ENCODE measurements around the gene PCDHB14.
"Not testable (repeated sequence)": the region's sequence is repeated elsewhere in the genome, so short reads cannot be mapped to it uniquely, and the experiment has no call there.

The PCDHB14 gene

DNA sequence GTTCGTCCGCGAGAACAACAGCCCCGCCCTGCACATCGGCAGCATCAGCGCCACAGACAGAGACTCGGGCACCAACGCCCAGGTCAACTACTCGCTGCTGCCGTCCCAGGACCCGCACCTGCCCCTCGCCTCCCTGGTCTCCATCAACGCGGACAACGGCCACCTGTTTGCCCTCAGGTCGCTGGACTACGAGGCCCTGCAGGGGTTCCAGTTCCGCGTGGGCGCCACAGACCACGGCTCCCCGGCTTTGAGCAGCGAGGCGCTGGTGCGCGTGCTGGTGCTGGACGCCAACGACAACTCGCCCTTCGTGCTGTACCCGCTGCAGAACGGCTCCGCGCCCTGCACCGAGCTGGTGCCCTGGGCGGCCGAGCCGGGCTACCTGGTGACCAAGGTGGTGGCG, 12.9 kb upstream of the PCDHB14 start:
- not testable (repeated sequence) for DNase-seq (ENCODE audit: low read depth)

DNA sequence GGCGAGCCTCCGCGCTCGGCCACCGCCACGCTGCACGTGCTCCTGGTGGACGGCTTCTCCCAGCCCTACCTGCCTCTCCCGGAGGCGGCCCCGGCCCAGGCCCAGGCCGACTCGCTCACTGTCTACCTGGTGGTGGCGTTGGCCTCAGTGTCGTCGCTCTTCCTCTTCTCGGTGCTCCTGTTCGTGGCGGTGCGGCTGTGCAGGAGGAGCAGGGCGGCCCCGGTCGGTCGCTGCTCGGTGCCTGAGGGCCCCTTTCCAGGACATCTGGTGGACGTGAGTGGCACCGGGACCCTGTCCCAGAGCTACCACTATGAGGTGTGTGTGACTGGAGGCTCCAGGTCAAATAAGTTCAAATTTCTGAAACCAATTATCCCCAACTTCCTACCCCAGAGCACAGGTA, 12.3 kb upstream of the PCDHB14 start:
- DNase-seq (ENCODE audit: low read depth): not testable (repeated sequence)

DNA sequence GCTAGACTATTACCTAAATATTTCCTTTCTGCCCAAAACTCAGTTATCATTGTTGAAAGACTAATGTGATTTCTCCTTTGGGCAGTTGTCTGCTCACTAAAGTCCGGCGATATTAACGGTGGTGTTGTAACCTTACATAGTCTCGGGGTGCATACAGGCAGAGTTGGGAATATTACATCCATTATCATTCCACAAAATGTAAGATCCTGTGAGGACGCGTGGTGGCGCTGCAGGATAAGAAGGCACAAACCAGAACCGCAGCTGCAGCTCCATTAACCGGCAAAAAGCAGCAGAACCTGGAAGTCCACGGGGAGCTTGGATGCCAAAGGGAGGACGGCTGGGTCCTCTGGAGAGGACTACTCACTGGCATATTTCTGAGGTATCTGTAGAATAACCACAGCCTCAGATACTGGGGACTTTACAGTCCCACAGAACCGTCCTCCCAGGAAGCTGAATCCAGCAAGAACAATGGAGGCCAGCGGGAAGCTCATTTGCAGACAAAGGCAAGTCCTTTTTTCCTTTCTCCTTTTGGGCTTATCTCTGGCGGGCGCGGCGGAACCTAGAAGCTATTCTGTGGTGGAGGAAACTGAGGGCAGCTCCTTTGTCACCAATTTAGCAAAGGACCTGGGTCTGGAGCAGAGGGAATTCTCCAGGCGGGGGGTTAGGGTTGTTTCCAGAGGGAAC, 9.3 kb upstream of the PCDHB14 start, which contains the start of gene PCDHB13:
Gene PCDHB13 (plus strand): TSS at position 264 of the 684 bp plus-strand sequence. CDS start 205 bp downstream, at position 469.
- DNase-seq (ENCODE audit: low read depth): not testable (repeated sequence)

DNA sequence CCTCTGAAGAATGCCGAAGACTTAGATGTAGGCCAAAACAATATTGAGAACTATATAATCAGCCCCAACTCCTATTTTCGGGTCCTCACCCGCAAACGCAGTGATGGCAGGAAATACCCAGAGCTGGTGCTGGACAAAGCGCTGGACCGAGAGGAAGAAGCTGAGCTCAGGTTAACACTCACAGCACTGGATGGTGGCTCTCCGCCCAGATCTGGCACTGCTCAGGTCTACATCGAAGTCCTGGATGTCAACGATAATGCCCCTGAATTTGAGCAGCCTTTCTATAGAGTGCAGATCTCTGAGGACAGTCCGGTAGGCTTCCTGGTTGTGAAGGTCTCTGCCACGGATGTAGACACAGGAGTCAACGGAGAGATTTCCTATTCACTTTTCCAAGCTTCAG, 8.6 kb upstream of the PCDHB14 start:
- DNase-seq (ENCODE audit: low read depth): not testable (repeated sequence)

DNA sequence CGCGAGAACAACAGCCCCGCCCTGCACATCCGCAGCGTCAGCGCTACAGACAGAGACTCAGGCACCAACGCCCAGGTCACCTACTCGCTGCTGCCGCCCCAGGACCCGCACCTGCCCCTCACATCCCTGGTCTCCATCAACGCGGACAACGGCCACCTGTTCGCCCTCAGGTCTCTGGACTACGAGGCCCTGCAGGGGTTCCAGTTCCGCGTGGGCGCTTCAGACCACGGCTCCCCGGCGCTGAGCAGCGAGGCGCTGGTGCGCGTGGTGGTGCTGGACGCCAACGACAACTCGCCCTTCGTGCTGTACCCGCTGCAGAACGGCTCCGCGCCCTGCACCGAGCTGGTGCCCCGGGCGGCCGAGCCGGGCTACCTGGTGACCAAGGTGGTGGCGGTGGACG, 7.6 kb upstream of the PCDHB14 start:
- DNase-seq (ENCODE audit: low read depth): not testable (repeated sequence)

DNA sequence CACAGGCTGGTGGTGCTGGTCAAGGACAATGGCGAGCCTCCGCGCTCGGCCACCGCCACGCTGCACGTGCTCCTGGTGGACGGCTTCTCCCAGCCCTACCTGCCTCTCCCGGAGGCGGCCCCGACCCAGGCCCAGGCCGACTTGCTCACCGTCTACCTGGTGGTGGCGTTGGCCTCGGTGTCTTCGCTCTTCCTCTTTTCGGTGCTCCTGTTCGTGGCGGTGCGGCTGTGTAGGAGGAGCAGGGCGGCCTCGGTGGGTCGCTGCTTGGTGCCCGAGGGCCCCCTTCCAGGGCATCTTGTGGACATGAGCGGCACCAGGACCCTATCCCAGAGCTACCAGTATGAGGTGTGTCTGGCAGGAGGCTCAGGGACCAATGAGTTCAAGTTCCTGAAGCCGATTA, 7.1 kb upstream of the PCDHB14 start:
- not testable (repeated sequence) for DNase-seq (ENCODE audit: low read depth)

DNA sequence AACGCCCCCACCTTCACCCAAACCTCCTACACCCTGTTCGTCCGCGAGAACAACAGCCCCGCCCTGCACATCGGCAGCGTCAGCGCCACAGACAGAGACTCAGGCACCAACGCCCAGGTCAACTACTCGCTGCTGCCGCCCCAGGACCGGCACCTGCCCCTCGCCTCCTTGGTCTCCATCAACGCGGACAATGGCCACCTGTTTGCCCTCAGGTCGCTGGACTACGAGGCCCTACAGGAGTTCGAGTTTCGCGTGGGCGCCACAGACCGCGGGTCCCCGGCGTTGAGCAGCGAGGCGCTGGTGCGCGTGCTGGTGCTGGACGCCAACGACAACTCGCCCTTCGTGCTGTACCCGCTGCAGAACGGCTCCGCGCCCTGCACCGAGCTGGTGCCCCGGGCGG, 1.7 kb downstream of the PCDHB14 start:
- DNase-seq (ENCODE audit: low read depth): not testable (repeated sequence)

DNA sequence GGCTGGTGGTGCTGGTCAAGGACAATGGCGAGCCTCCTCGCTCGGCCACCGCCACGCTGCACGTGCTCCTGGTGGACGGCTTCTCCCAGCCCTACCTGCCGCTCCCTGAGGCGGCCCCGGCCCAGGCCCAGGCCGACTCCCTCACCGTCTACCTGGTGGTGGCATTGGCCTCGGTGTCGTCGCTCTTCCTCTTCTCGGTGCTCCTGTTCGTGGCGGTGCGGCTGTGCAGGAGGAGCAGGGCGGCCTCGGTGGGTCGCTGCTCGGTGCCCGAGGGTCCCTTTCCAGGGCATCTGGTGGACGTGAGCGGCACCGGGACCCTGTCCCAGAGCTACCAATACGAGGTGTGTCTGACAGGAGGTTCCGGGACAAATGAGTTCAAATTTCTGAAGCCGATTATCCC, 2.3 kb downstream of the PCDHB14 start:
- DNase-seq (ENCODE audit: low read depth): not testable (repeated sequence)

DNA sequence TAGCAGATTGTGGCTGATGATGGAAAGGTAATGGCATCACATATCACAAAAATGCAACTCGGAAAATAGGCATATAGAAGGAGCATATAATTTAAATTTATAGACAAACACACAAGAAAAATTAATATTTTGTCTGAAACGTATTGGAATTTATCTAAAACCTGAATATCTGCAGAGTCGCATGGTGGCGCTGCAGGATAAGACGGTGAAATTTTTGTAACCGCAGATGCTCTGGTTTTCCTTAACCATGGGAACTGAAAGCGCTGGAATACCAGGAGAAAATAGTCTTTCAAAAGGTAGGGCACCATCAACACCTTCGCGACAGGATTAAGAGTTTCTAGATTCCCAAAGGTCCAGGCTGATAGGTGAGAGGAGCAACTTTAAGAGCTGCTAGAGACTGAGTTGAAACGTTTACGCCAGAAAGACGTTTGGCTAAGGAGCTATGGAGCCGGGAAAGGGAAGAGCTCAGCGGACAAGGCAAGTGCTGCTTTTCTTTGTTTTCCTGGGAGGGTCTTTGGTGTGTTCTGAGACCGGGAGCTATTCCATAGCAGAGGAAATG, 11.0 kb downstream of the PCDHB14 start:
- DNase-seq (ENCODE audit: low read depth): no peak

DNA sequence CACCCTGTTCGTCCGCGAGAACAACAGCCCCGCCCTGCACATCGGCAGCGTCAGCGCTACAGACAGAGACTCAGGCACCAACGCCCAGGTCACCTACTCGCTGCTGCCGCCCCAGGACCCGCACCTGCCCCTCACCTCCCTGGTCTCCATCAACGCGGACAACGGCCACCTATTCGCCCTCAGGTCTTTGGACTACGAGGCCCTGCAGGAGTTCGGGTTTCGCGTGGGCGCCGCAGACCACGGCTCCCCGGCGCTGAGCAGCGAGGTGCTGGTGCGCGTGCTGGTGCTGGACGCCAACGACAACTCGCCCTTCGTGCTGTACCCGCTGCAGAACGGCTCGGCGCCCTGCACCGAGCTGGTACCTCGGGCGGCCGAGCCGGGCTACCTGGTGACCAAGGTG, 12.8 kb downstream of the PCDHB14 start:
- not testable (repeated sequence) for DNase-seq (ENCODE audit: low read depth)

DNA sequence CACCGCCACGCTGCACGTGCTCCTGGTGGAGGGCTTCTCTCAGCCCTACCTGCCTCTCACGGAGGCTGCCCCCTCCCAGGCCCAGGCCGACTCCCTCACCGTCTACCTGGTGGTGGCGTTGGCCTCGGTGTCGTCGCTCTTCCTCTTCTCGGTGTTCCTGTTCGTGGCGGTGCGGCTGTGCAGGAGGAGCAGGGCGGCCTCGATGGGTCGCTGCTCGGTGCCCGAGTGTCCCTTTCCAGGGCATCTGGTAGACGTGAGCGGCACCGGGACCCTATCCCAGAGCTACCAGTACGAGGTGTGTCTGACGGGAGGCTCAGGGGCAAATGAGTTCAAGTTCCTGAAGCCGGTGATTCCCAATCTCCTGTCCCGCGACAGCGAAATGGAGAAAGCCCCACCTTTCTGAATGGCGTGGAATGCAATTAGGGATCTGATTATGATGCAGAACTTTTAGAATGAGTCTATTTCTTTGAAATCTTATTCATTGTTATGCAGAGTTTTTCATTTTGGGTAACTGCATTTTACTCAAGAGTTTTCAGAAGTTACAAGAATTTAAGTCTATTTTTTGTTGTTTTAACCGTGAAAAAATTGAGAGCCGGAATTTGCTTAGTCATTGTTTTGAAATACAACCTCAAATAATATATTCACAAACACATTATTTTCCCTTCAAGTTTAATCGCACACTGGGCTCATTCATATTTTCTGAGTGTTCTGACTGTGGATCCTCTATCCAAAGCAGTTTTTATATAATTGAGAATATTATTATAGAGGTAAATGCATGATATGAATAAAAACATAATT, 13.6 kb downstream of the PCDHB14 start:
- DNase-seq (ENCODE audit: low read depth): no peak

DNA sequence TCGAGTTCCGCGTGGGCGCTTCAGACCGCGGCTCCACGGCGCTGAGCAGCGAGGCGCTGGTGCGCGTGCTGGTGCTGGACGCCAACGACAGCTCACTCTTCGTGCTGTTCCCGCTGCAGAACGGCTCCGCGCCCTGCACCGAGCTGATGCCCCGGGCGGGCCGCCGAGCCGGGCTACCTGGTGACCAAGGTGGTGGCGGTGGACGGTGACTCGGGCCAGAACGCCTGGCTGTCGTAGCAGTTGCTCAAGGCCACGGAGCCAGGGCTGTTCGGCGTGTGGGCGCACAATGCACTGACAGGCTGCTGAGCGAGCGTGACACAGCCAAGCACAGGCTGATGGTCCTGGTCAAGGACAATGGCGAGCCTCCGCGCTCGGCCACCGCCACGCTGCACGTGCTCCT, 18.4 kb downstream of the PCDHB14 start:
- no peak for DNase-seq (ENCODE audit: low read depth)

DNA sequence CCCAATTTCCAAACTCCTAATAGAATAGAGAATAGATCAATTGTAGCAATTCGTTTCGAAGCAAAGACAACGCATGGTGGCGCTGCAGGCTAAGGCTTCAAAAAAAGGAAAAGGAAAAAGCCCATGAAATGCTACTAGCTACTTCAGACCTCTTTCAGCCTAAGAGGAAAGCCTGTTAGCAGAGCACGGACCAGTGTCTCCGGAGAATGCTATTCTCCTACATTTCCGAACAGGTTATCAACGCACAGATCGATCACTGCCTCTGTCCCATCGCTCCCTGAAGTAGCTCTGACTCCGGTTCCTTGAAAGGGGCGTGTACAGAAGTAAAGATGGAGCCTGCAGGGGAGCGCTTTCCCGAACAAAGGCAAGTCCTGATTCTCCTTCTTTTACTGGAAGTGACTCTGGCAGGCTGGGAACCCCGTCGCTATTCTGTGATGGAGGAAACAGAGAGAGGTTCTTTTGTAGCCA, 22.1 kb downstream of the PCDHB14 start, which contains the start of gene PCDHB15:
Gene PCDHB15 (plus strand): TSS at position 146 of the 468 bp plus-strand sequence. CDS start 184 bp downstream, at position 330.
- DNase-seq (ENCODE audit: low read depth): no peak

DNA sequence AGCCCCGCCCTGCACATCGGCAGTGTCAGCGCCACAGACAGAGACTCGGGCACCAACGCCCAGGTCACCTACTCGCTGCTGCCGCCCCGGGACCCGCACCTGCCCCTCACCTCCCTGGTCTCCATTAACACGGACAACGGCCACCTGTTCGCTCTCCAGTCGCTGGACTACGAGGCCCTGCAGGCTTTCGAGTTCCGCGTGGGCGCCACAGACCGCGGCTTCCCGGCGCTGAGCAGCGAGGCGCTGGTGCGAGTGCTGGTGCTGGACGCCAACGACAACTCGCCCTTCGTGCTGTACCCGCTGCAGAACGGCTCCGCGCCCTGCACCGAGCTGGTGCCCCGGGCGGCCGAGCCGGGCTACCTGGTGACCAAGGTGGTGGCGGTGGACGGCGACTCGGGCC, 23.8 kb downstream of the PCDHB14 start:
- not testable (repeated sequence) for DNase-seq (ENCODE audit: low read depth)

DNA sequence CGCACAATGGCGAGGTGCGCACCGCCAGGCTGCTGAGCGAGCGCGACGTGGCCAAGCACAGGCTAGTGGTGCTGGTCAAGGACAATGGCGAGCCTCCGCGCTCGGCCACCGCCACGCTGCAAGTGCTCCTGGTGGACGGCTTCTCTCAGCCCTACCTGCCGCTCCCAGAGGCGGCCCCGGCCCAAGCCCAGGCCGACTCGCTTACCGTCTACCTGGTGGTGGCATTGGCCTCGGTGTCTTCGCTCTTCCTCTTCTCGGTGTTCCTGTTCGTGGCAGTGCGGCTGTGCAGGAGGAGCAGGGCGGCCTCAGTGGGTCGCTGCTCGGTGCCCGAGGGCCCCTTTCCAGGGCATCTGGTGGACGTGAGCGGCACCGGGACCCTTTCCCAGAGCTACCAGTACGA, 24.3 kb downstream of the PCDHB14 start:
- DNase-seq (ENCODE audit: low read depth): not testable (repeated sequence)

DNA sequence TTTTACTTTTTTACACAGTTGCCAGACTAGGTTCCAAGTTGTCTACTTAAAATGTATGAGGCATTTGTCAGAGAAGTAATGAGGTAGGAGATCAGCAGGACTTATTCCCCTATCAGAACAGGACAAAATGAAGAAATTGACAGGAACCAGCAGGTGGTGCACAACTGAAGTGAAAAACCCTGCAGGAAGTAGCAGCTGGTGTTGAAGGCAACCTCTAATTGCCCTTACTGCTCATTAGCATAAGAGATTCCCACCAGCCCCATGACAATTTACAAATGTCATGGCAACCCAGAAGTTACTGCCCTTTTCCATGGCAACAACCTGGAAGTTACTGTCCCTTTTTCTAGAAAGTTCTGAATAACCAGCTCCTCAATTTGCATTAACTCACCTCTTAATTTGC, 27.4 kb downstream of the PCDHB14 start:
- no peak for DNase-seq (ENCODE audit: low read depth)

DNA sequence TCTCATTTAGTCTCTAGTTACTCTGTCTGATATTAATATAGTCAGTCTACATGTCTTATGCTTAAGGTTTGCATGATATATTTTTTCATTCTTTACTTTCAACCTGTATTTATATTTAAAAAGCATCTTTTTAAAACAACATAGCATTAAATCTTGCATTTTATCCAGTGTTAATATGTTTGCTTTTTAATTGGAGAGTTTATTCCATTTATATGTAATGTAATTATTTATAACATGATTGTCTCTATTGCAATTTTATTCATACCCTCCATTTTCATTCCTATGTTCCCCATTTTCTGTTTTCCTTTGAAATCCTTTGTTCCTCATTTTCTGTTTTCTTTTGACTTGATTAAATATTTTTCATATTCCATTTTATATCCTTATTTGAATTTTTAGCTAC, 35.3 kb downstream of the PCDHB14 start:
- DNase-seq (ENCODE audit: low read depth): no peak

DNA sequence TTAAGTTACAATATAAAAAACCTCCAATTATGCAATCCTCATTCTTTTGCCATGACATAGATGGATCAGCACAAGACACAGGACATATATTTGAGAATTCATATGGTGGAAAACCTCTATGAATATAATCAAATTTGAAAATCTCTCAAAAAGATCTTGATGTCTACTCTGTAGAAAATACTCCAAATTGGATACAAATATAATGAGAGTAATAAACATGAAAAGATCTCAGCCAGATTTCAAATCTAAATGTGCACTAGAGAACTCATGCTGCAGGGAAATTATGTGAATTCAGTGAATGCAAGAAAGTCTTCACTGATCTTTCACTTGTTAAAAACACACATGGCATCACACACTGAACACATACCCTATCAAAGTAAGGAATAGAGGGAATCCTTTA, 35.8 kb downstream of the PCDHB14 start:
- DNase-seq (ENCODE audit: low read depth): no peak

DNA sequence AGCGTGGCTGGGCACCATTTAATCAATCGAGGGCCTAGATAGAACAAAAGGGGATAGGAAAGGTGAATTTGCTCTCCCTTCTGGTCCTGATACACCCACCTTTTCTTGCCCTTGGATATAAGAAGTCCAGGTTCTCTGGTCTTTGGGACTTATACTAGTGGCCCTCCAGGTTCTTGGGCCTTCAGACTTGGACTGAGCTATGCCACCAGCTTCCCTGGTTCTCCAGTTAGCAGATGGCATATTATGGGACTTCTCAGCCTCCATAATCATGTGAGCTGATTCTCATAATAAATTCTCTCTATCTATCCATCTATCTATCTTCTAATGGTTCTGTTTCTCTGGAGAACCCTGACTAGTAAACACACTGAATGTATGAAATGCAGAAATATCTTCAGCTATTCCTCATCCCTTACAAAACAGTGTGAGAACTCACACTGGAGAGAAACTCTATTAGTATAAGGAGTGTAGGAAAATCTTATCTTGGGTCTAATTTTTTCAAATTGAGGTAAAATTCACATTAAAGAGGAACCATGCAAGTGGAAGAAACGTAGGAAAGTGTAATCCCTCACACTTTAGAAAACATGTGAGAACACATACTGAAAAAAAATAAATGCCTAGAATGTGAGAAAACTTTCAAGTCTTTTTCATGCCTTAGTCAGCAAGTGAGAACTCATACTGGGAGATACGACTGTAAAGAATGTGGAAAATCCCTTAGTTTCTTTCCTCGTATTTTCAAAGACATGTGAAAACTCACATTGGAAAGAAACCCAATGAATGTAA, 37.5 kb downstream of the PCDHB14 start:
- no peak for DNase-seq (ENCODE audit: low read depth)

DNA sequence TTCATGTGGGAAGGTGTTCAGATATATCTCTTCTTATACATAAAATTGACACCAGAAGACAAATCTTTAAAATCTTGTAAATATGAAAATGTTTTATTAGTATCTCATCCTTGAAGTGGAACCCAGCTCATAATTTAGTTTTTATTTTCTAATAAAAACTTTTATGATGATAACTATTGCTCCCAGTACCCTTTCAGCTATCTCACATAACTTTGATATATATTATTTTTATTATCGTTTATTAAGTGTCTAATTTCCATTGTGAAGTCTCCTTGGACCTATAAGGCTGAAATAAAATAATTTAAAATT, 38.0 kb downstream of the PCDHB14 start:
- DNase-seq (ENCODE audit: low read depth): no peak

DNA sequence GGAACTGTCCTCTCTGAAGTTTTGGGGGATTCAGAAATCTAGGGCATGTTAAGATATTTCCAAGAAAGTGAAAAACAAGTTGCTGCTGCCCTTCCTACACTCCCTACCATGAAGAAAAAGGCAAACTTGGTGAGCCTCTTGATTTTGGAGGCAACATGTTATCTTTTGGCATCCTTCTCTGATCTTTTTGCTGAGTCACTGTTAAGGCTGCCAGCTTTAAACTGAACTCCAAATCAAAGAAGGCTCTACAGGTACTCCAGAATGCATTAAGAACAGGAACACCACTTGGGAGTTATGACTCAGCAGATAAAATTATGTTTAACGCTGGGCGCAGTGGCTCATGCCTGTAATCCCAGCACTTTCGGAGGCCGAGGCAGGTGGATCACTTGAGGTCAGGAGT, 46.1 kb downstream of the PCDHB14 start:
- DNase-seq (ENCODE audit: low read depth): no peak

DNA sequence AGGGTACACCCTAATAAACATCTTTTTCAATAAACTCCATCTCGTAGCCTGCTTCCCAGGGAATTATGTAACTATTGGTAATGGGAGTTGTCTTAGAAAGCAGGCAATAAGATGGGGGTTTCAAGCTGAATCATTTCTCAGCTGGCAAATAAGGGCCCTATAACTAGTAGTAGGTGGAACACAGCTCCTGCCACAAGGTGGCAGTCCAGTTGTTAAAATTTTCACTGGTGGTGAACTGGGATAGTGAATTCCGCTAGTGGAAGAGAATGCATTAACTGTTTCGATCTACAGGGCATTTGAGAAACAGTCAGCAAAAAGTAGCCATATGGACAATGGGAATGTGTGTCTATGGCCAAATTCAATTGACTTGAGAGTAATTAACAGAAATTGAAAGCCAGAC, 49.8 kb downstream of the PCDHB14 start:
- DNase-seq (ENCODE audit: low read depth): no peak
